Measurements from ENCODE around the gene LARP4. TPM values are rescaled to one million over a fixed set of nuclear protein-coding genes. Genes with fewer than 3 reads are reported as not detected.
A peak's percentile ranks its signal among the peaks of the same experiment; 100 is the strongest.
"Not testable (repeated sequence)": the region's sequence is repeated elsewhere in the genome, so short reads cannot be mapped to it uniquely, and the experiment has no call there.

The LARP4 gene
- total RNA-seq, 1 experiment from 2014 or later, result 23.1 TPM

GRCh38 chr12:50482571-50482970 lies 81.9 kb downstream of the LARP4 start:
- Histone ChIP-seq H3K36me3 (replicated peaks; ENCODE audit: control insufficient read depth, insufficient read depth, low read length) (no peaks in the 10 kb centered on the region), H3K4me3 (ENCODE audit: insufficient read depth, low read depth, low read length) (no peak overlapping the region), H3K27me3 (ENCODE audit: control insufficient read depth, insufficient read depth, low read length) (no peaks in the 10 kb centered on the region)
- DNase-seq, result no peak

GRCh38 chr12:50483488-50483887 lies 82.8 kb downstream of the LARP4 start:
- Histone ChIP-seq H3K36me3 (replicated peaks; ENCODE audit: control insufficient read depth, insufficient read depth, low read length) (no peaks in the 10 kb centered on the region), H3K27me3 (ENCODE audit: control insufficient read depth, insufficient read depth, low read length) (no peaks in the 10 kb centered on the region), H3K4me3 (ENCODE audit: insufficient read depth, low read depth, low read length) (no peak overlapping the region)
- DNase-seq, result no peak

- no peak for DNase-seq
Observed at GRCh38 chr12:50488801-50489200, 88.1 kb downstream of the LARP4 start.

GRCh38 chr12:50498119-50498518 lies 97.4 kb downstream of the LARP4 start:
- not testable (repeated sequence) for H3K4me3 ChIP-seq (ENCODE audit: insufficient read depth, low read depth, low read length); H3K36me3 ChIP-seq (replicated peaks; ENCODE audit: control insufficient read depth, insufficient read depth, low read length); DNase-seq; H3K27me3 ChIP-seq (ENCODE audit: control insufficient read depth, insufficient read depth, low read length)

More at GRCh38 chr12:50488801-50489200, 88.1 kb downstream of the LARP4 start:
- H3K36me3 ChIP-seq (replicated peaks; ENCODE audit: control insufficient read depth, insufficient read depth, low read length), result no peaks in the 10 kb centered on the region
- no peak overlapping the region for H3K4me3 ChIP-seq (ENCODE audit: insufficient read depth, low read depth, low read length)
- H3K27me3 ChIP-seq (ENCODE audit: control insufficient read depth, insufficient read depth, low read length), result no peaks in the 10 kb centered on the region

GRCh38 chr12:50504798-50505674 lies 104.4 kb downstream of the LARP4 start, which contains the start of gene DIP2B:
Gene DIP2B, plus strand, starts transcription at chr12:50504985. Its CDS starts 156 bp downstream, at chr12:50505141.
- no peaks in the 10 kb centered on the region; the same call in 1 of the 2 replicates for H3K36me3 ChIP-seq (replicated peaks; ENCODE audit: control insufficient read depth, insufficient read depth, low read length)
- peak within 1 kb of the TSS; percentile 85 for H3K4me3 ChIP-seq (ENCODE audit: insufficient read depth, low read depth, low read length)
- peak; percentile 96 for DNase-seq
- no peaks in the 10 kb centered on the region for H3K27me3 ChIP-seq (ENCODE audit: control insufficient read depth, insufficient read depth, low read length)

GRCh38 chr12:50505675-50506530 lies 105.2 kb downstream of the LARP4 start:
- Histone ChIP-seq H3K36me3 (replicated peaks; ENCODE audit: control insufficient read depth, insufficient read depth, low read length) (no peaks in the 10 kb centered on the region; the same call in 1 of the 2 replicates), H3K4me3 (ENCODE audit: insufficient read depth, low read depth, low read length) (peak overlapping the region; percentile 85), H3K27me3 (ENCODE audit: control insufficient read depth, insufficient read depth, low read length) (no peaks in the 10 kb centered on the region)
- DNase-seq, result no peak

GRCh38 chr12:50506753-50507473 lies 106.2 kb downstream of the LARP4 start:
- no peaks in the 10 kb centered on the region for H3K27me3 ChIP-seq (ENCODE audit: control insufficient read depth, insufficient read depth, low read length)
- no peak overlapping the region for H3K4me3 ChIP-seq (ENCODE audit: insufficient read depth, low read depth, low read length)
- no peak for DNase-seq
- no peaks in the 10 kb centered on the region; the same call in 1 of the 2 replicates for H3K36me3 ChIP-seq (replicated peaks; ENCODE audit: control insufficient read depth, insufficient read depth, low read length)

- Histone ChIP-seq H3K27me3 (ENCODE audit: control insufficient read depth, insufficient read depth, low read length) (no peaks in the 10 kb centered on the region), H3K36me3 (replicated peaks; ENCODE audit: control insufficient read depth, insufficient read depth, low read length) (no peaks in the 10 kb centered on the region; the same call in 1 of the 2 replicates), H3K4me3 (ENCODE audit: insufficient read depth, low read depth, low read length) (no peak overlapping the region)
- no peak for DNase-seq
Observed at GRCh38 chr12:50507474-50507838, 106.8 kb downstream of the LARP4 start.

GRCh38 chr12:50507930-50508329 lies 107.2 kb downstream of the LARP4 start:
- Histone ChIP-seq H3K27me3 (ENCODE audit: control insufficient read depth, insufficient read depth, low read length) (no peaks in the 10 kb centered on the region), H3K4me3 (ENCODE audit: insufficient read depth, low read depth, low read length) (no peak overlapping the region), H3K36me3 (replicated peaks; ENCODE audit: control insufficient read depth, insufficient read depth, low read length) (no peaks in the 10 kb centered on the region; the same call in 1 of the 2 replicates)
- DNase-seq, result no peak

- no peak overlapping the region for H3K4me3 ChIP-seq (ENCODE audit: insufficient read depth, low read depth, low read length)
- H3K27me3 ChIP-seq (ENCODE audit: control insufficient read depth, insufficient read depth, low read length), result no peaks in the 10 kb centered on the region
- H3K36me3 ChIP-seq (replicated peaks; ENCODE audit: control insufficient read depth, insufficient read depth, low read length), result no peaks in the 10 kb centered on the region; the same call in 1 of the 2 replicates
- DNase-seq, result no peak
Observed at GRCh38 chr12:50508414-50508813, 107.7 kb downstream of the LARP4 start.

GRCh38 chr12:50508970-50509663 lies 108.4 kb downstream of the LARP4 start:
- Histone ChIP-seq H3K36me3 (replicated peaks; ENCODE audit: control insufficient read depth, insufficient read depth, low read length) (no peaks in the 10 kb centered on the region; the same call in 1 of the 2 replicates), H3K27me3 (ENCODE audit: control insufficient read depth, insufficient read depth, low read length) (no peaks in the 10 kb centered on the region), H3K4me3 (ENCODE audit: insufficient read depth, low read depth, low read length) (no peak overlapping the region)
- no peak for DNase-seq

- Histone ChIP-seq H3K36me3 (replicated peaks; ENCODE audit: control insufficient read depth, insufficient read depth, low read length) (no peaks in the 10 kb centered on the region), H3K4me3 (ENCODE audit: insufficient read depth, low read depth, low read length) (no peak overlapping the region)
- no peak for DNase-seq
Observed at GRCh38 chr12:50514526-50515276, 114.0 kb downstream of the LARP4 start.

GRCh38 chr12:50515587-50515986 lies 114.9 kb downstream of the LARP4 start:
- Histone ChIP-seq H3K4me3 (ENCODE audit: insufficient read depth, low read depth, low read length) (no peak overlapping the region), H3K36me3 (replicated peaks; ENCODE audit: control insufficient read depth, insufficient read depth, low read length) (no peaks in the 10 kb centered on the region), H3K27me3 (ENCODE audit: control insufficient read depth, insufficient read depth, low read length) (no peaks in the 10 kb centered on the region)
- DNase-seq, result no peak

More at GRCh38 chr12:50514526-50515276, 114.0 kb downstream of the LARP4 start:
- no peaks in the 10 kb centered on the region for H3K27me3 ChIP-seq (ENCODE audit: control insufficient read depth, insufficient read depth, low read length)
